HepG2 (cell line): ENCODE data around the gene RABGAP1L. TPM values are rescaled to one million over a fixed set of nuclear protein-coding genes. Genes with fewer than 3 reads are reported as not detected.

Experiments
- ATAC-seq: fragments of 200-7000 bp; cut with Tn5 transposase; 3 replicates; pipeline ENCODE4 v1.9.1; 2020; ENCODE audit warnings: mild to moderate bottlenecking, moderate library complexity
- BruUV-seq: library from RNA; stranded (reverse); fragments of 400-500 nt; replicated peaks from 2 replicates; lab custom pipeline; 2021; lab: Mats Ljungman, UMichigan
- CTCF ChIA-PET: fragments of 300-600 bp; formaldehyde crosslinking; extraction: SDS; loops from one replicate; lab custom pipeline; 2021; ENCODE audit warnings: low total read pairs, inconsistent platforms, low intra/inter-chr PET ratio; lab: Yijun Ruan, JAX
- POLR2A ChIA-PET: fragments of 350-600 bp; sonication (Branson Sonifier 250); formaldehyde crosslinking; loops from one replicate; lab custom pipeline; 2020; ENCODE audit warnings: antibody characterized with exemption, inconsistent platforms; lab: Yijun Ruan, JAX
- DNase-seq: peaks from one replicate; pipeline ENCODE4 v3.0.0-alpha.2; 2015; ENCODE audit warnings: low spot score
- FAIRE-seq: peaks from 3 replicates; lab custom pipeline; 2011; peaks lifted over from hg19 to GRCh38; lab: Jason Lieb, UNC
- H2AFZ ChIP-seq: one replicate; pipeline ENCODE4 v1.6.1; 2011; ENCODE audit warnings: low read length, inconsistent platforms
- H3K27ac ChIP-seq: fragments of 300-600 bp; 3 replicates; pipeline ENCODE4 v1.8.0; 2011; ENCODE audit warnings: mixed run types, mild to moderate bottlenecking, mixed read lengths, low read length, inconsistent platforms; ENCODE audit not compliant: insufficient read depth; ENCODE audit errors: extremely low read length
- H3K27me3 ChIP-seq, 2 experiments: fragments of 200-600 bp in 1 of 2; 2 replicates in 1 of 2; 3 replicates in 1 of 2; pipeline versions ENCODE4 v1.6.0 to v1.8.0; 2011; ENCODE audit warnings: low read length in 2 of 2, mild to moderate bottlenecking in 2 of 2, moderate library complexity in 2 of 2, inconsistent platforms in 1 of 2; ENCODE audit not compliant: insufficient read depth in 2 of 2, control insufficient read depth in 1 of 2
- H3K36me3 ChIP-seq, 2 experiments: fragments of 200-600 bp in 1 of 2; replicated peaks in 1 of 2; 2 replicates in 1 of 2; 3 replicates in 1 of 2; pipeline versions ENCODE4 v1.5.1 to v1.8.0; 2011; ENCODE audit warnings: low read length in 2 of 2, inconsistent platforms in 1 of 2; ENCODE audit not compliant: insufficient read depth in 2 of 2, control insufficient read depth in 1 of 2
- H3K4me1 ChIP-seq: 2 replicates; pipeline ENCODE4 v1.5.1; 2012; ENCODE audit warnings: low read length, inconsistent platforms; ENCODE audit not compliant: insufficient read depth
- H3K4me2 ChIP-seq: 2 replicates; pipeline ENCODE4 v1.6.0; 2011; ENCODE audit warnings: low read depth, low read length, inconsistent platforms
- H3K4me3 ChIP-seq, 3 experiments: fragments of 200-600 bp in 1 of 3; sonication (generic), shearing (Covaris generic) in 1 of 3; replicated peaks in 1 of 3; 2 replicates each; pipeline ENCODE4 v1.5.1; 2011 to 2016; ENCODE audit warnings: low read length in 3 of 3, inconsistent platforms in 2 of 3, low read depth in 2 of 3, mild to moderate bottlenecking in 2 of 3, control low read depth in 1 of 3, mixed read lengths in 1 of 3; ENCODE audit not compliant: insufficient read depth in 1 of 3
- H3K79me2 ChIP-seq: one replicate; pipeline ENCODE4 v1.6.1; 2011; ENCODE audit warnings: low read length, inconsistent platforms; ENCODE audit not compliant: insufficient read depth
- H3K9ac ChIP-seq: 2 replicates; pipeline ENCODE4 v1.6.0; 2011; ENCODE audit warnings: mild to moderate bottlenecking, low read depth, low read length, inconsistent platforms; ENCODE audit not compliant: insufficient read depth
- H3K9me3 ChIP-seq: 2 replicates; pipeline ENCODE4 v1.5.1; 2012; ENCODE audit warnings: mild to moderate bottlenecking, low read length
- H4K20me1 ChIP-seq: 2 replicates; pipeline ENCODE4 v1.6.0; 2011; ENCODE audit warnings: inconsistent platforms, mild to moderate bottlenecking, low read length, moderate library complexity; ENCODE audit not compliant: insufficient read depth
- BRD4 ChIP-seq: sonication (generic); formaldehyde crosslinking; IDR thresholded peaks from 2 replicates; pipeline ENCODE4 v1.4.0; 2020; ENCODE audit warnings: missing genetic modification reagents
- DPF2 ChIP-seq: sonication (generic); formaldehyde crosslinking; IDR thresholded peaks from 2 replicates; pipeline ENCODE4 v1.4.0; 2020; ENCODE audit warnings: mild to moderate bottlenecking, low read depth, missing genetic modification reagents, borderline replicate concordance
- RBAK ChIP-seq: sonication (generic); formaldehyde crosslinking; IDR thresholded peaks from 2 replicates; pipeline ENCODE4 v1.5.1; 2020; ENCODE audit warnings: mild to moderate bottlenecking, missing genetic modification reagents
- YY1 ChIP-seq: IDR thresholded peaks from 2 replicates; pipeline ENCODE4 v1.6.1; 2011; ENCODE audit warnings: low read length, low read depth, moderate library complexity, mild to moderate bottlenecking; ENCODE audit not compliant: insufficient read depth, insufficient replicate concordance
- ZFP37 ChIP-seq: sonication (generic); formaldehyde crosslinking; IDR thresholded peaks from 2 replicates; pipeline ENCODE4 v1.4.0; 2020; ENCODE audit warnings: missing genetic modification reagents, borderline replicate concordance
- ZNF121 ChIP-seq: sonication (generic); formaldehyde crosslinking; IDR thresholded peaks from 2 replicates; pipeline ENCODE4 v1.5.0; 2020; ENCODE audit warnings: mild to moderate bottlenecking, missing genetic modification reagents
- ZNF124 ChIP-seq: sonication (generic); formaldehyde crosslinking; IDR thresholded peaks from 2 replicates; pipeline ENCODE4 v1.4.0; 2020; ENCODE audit warnings: missing genetic modification reagents
- ZNF20 ChIP-seq: sonication (generic); formaldehyde crosslinking; IDR thresholded peaks from 2 replicates; pipeline ENCODE4 v1.4.0; 2020; ENCODE audit warnings: mild to moderate bottlenecking, moderate library complexity, missing genetic modification reagents
- ZNF775 ChIP-seq: sonication (generic); formaldehyde crosslinking; IDR thresholded peaks from 2 replicates; pipeline ENCODE4 v1.4.0; 2020; ENCODE audit warnings: missing genetic modification reagents, mild to moderate bottlenecking, moderate library complexity, borderline replicate concordance
- in situ Hi-C: cut with HindIII; loops from 2 replicates; pipeline ENCODE4 v1.10.0; 2017; ENCODE audit warnings: low pct_unique_long_range_greater_than_20kb; ENCODE audit not compliant: extremely low pct_ligation_motif_present
- intact Hi-C: fragments of 100-400 bp; cut with micrococcal nuclease; formaldehyde crosslinking; loops from one replicate; pipeline ENCODE4 v1.10.0; 2022; ENCODE audit not compliant: unreplicated experiment
- polyA plus RNA-seq, 8 experiments: library from polyadenylated mRNA; depleted of rRNA in 3 of 8; stranded (reverse) in 7 of 8; unstranded in 1 of 8; fragments of >200 nt; fragmentation: Illumina TruSeq in 4 of 8; extraction: Trizol in 4 of 8; gene quantifications; 2 replicates each; pipeline versions ENCODE4 v1.2.1 to v1.2.3, GENCODE V29; 2011 to 2016; ENCODE audit warnings: low read depth in 4 of 8, missing spikeins in 1 of 8, mixed read lengths in 1 of 8; ENCODE audit not compliant: insufficient read depth in 1 of 8
- total RNA-seq, 5 experiments: library from RNA; depleted of rRNA; stranded (reverse); fragments of >200 nt; fragmentation: Illumina TruSeq; extraction: Trizol; gene quantifications; 2 replicates each; pipeline ENCODE4 v1.2.3, GENCODE V29; 2016; ENCODE audit warnings: low read depth in 1 of 5

RABGAP1L gene
- total and polyA plus RNA-seq, 2 of the 13 experiments (the other 11 are each of a cell fraction or from before 2014, with no cell fraction given), result 7.9 to 22.6 TPM

DNA sequence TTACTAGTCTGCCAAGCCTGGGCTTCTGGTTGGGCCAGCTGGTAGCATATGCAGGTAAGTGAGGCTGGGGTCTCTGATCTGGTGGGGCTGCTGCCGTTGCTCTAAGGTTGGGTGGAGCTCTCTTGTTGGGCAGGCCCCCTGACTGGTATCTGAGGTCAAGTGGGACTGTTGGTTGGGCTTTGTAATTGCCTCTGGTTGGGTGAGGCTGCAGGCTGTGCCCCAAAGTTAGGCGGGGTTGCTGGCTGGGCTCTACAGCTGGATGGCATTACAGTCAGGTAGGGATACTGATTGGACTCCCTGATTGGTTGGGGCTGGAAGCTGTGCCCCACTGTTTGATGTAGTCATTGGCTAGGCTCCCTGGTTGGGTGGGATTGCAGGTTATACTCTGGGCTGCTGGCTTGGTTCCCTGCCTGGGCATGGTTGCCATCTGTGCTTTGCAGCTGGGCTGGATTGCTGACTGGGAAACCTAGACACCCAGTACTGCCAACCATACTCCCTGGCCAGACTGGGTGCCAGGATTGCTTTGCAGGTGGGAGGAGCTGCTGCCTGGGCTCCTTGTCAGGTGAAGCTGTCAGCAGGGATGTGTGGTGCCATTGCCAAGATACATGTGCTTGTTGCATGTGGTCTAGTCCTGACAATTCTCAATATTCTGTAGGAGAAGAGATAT, 130.5 kb downstream of the RABGAP1L start (continued):
- no peak for TF ChIP-seq ZNF775

DNA sequence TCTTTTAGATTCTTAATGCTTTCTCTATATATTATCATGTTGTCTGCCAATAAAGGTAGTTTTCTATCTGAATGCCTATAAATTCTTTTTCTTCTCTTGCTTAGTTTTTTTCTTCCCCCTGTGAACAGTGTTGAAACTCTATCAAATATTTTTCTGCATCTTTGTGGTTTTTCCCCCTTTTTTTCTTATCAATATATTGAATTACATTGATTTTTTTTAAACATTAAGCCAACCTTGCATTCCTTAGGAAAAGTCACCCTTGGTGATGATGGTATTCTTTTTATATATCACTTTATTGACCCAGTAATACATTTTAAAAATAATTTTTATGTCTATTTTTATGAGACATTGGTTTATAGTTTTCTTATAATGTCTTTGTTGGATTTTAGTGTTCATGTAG, 131.7 kb downstream of the RABGAP1L start:
- in situ Hi-C loops (no loop called here), intact Hi-C loops (no loop called here)
- ATAC-seq (no peak), FAIRE-seq (no peak), DNase-seq (no peak)
- ChIA-PET CTCF (no interaction called here), POLR2A (no interaction called here)
- Histone ChIP-seq H3K79me2 (no peaks in the 10 kb centered on the region), H3K9ac (no peak overlapping the region), H3K9me3 (no peaks in the 10 kb centered on the region), H3K4me1 (no peaks in the 10 kb centered on the region), H4K20me1 (no peaks in the 10 kb centered on the region), H3K36me3 (peaks cover 0 to 12% of the 10 kb centered on the region in 2 experiments; a peak in 3 of 5 replicates), H2AFZ (no peak overlapping the region), H3K4me2 (no peak overlapping the region)
- BruUV-seq, result no TSS peak
- no peak for TF ChIP-seq DPF2 (CRISPR knock-in tag)
- TF ChIP-seq ZFP37 (CRISPR knock-in tag), result no peak
- TF ChIP-seq ZNF121, result no peak
- TF ChIP-seq RBAK, result no peak
- TF ChIP-seq BRD4 (CRISPR knock-in tag), result no peak
- TF ChIP-seq ZNF20 (CRISPR knock-in tag), result no peak
- no peak for TF ChIP-seq YY1
- TF ChIP-seq ZNF124 (CRISPR knock-in tag), result no peak
- TF ChIP-seq, all 625 proteins: peak for 0
- Histone ChIP-seq H3K27ac (no peak overlapping the region), H3K27me3 (no peaks in the 10 kb centered on the region), H3K4me3 (no peak overlapping the region)
